Endothelial cell (in vitro differentiated cells): Measurements from ENCODE around the gene IL1RAP. TPM values are rescaled to one million over a fixed set of nuclear protein-coding genes. Genes with fewer than 3 reads are reported as not detected.

Experiments
- DNase-seq: peaks from one replicate; pipeline ENCODE4 v3.0.0; 2021; ENCODE audit warnings: low spot score
- H3K27ac Mint-ChIP-seq: one replicate; pipeline ENCODE4 v1.8.0; 2021; ENCODE audit warnings: mixed read lengths, inconsistent platforms; ENCODE audit not compliant: unreplicated experiment
- H3K27me3 Mint-ChIP-seq: one replicate; pipeline ENCODE4 v1.8.0; 2021; ENCODE audit warnings: mild to moderate bottlenecking, moderate library complexity, mixed read lengths, inconsistent platforms; ENCODE audit not compliant: unreplicated experiment
- H3K36me3 Mint-ChIP-seq: one replicate; pipeline ENCODE4 v1.8.0; 2021; ENCODE audit warnings: mild to moderate bottlenecking, low read depth, mixed read lengths, inconsistent platforms; ENCODE audit not compliant: unreplicated experiment
- H3K4me1 Mint-ChIP-seq: one replicate; pipeline ENCODE4 v1.8.0; 2021; ENCODE audit warnings: mild to moderate bottlenecking, mixed read lengths, inconsistent platforms; ENCODE audit not compliant: unreplicated experiment
- H3K4me3 Mint-ChIP-seq: one replicate; pipeline ENCODE4 v1.8.0; 2021; ENCODE audit warnings: mild to moderate bottlenecking, mixed read lengths, inconsistent platforms; ENCODE audit not compliant: unreplicated experiment
- H3K9me3 Mint-ChIP-seq: one replicate; pipeline ENCODE4 v1.8.0; 2021; ENCODE audit warnings: mixed read lengths, inconsistent platforms; ENCODE audit not compliant: unreplicated experiment
- total RNA-seq: library from RNA; stranded (reverse); fragmentation: NEBNext Ultra II Directional; extraction: Animal tissue kit (Norgen Biotek cat#: 25700); gene quantifications from one replicate; pipeline ENCODE4 v1.2.1, GENCODE V29; 2021; ENCODE audit not compliant: unreplicated experiment
- TF ChIP-seq, protein P1 (sequence below): fragments of 200-600 bp; sonication (generic); IDR thresholded peaks from one replicate; pipeline ENCODE4 v1.5.0; 2021; ENCODE audit warnings: antibody characterized with exemption; ENCODE audit not compliant: unreplicated experiment

Gene IL1RAP
- total RNA-seq, 1 donor from 2014 or later, result 7.7 TPM

DNA sequence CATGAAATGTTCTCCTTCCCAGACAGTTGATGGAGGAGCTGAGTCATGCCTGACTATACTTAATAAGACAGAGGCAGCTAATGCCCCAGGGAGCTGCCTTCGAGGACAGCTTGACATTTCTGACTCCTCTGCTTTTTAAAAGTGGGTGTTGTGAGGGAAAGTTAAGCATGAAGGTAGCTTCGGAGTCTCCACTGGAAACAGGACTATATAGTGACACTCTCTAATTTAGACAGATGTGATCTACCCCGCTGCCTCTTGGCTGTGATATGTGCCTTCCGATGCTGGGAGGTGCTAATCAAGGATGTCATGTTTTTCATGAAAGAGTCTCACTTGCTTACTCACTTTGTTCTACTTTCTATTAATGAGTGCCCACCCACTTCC, 72.7 kb downstream of the IL1RAP start:
- H3K4me1 Mint-ChIP-seq, result no peaks in the 10 kb centered on the region
- no peaks in the 10 kb centered on the region for H3K9me3 Mint-ChIP-seq
- TF ChIP-seq, protein P1, sequence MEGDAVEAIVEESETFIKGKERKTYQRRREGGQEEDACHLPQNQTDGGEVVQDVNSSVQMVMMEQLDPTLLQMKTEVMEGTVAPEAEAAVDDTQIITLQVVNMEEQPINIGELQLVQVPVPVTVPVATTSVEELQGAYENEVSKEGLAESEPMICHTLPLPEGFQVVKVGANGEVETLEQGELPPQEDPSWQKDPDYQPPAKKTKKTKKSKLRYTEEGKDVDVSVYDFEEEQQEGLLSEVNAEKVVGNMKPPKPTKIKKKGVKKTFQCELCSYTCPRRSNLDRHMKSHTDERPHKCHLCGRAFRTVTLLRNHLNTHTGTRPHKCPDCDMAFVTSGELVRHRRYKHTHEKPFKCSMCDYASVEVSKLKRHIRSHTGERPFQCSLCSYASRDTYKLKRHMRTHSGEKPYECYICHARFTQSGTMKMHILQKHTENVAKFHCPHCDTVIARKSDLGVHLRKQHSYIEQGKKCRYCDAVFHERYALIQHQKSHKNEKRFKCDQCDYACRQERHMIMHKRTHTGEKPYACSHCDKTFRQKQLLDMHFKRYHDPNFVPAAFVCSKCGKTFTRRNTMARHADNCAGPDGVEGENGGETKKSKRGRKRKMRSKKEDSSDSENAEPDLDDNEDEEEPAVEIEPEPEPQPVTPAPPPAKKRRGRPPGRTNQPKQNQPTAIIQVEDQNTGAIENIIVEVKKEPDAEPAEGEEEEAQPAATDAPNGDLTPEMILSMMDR, result no peak
- no peak overlapping the region for H3K27ac Mint-ChIP-seq
- H3K36me3 Mint-ChIP-seq, result no peaks in the 10 kb centered on the region
- no peak for DNase-seq
- H3K4me3 Mint-ChIP-seq, result no peak overlapping the region
- H3K27me3 Mint-ChIP-seq, result no peaks in the 10 kb centered on the region

DNA sequence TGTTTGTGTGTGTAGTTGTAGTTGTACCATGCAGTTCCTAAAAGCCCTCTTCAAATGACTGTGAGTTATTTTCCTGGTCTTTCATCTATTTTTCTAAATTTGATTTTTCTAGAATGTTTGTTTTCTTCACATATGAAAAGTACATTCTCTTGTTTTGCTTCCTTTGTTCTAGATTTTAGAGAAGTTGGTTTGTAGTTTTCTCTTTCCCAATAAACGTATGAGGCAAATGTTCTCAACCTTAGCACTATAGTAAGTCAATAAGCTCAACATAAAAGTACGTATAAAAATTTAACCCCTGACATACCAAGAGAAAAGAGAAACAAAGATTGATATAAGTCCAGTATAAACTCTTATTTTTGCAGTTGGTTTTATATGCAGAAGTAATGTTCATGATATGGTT, 74.7 kb downstream of the IL1RAP start:
- no peaks in the 10 kb centered on the region for H3K36me3 Mint-ChIP-seq
- TF ChIP-seq, protein P1, result no peak
- H3K4me1 Mint-ChIP-seq, result no peaks in the 10 kb centered on the region

DNA sequence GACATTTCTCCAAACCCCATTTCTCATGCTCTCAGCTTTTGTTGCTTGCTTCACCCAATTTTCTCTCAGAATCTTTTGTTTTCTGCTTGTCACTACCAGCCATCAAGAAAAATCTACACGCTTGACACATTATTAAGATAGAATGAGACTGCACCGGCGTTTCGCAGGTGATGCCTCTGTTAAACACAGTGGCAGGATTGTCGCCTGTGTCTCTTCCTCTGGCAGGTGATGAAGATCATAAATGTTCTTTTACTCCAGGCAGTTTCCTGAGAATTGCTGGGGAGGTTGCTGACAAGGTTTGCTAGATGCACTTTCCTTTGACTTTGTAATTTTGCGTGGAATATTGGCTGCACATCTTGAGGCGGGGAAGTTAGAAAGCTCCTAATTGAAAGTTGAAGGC, 75.4 kb downstream of the IL1RAP start:
- Mint-ChIP-seq H3K36me3 (no peaks in the 10 kb centered on the region), H3K4me1 (no peaks in the 10 kb centered on the region), H3K27ac (no peak overlapping the region), H3K27me3 (no peaks in the 10 kb centered on the region), H3K9me3 (no peaks in the 10 kb centered on the region), H3K4me3 (no peak overlapping the region)
- no peak for DNase-seq
- TF ChIP-seq, protein P1, result no peak

More for the DNA sequence above, 74.7 kb downstream of the IL1RAP start:
- no peak overlapping the region for H3K4me3 Mint-ChIP-seq
- H3K9me3 Mint-ChIP-seq, result no peaks in the 10 kb centered on the region
- no peak overlapping the region for H3K27ac Mint-ChIP-seq
- H3K27me3 Mint-ChIP-seq, result no peaks in the 10 kb centered on the region
- no peak for DNase-seq

- Mint-ChIP-seq H3K4me3 (no peak overlapping the region), H3K4me1 (no peaks in the 10 kb centered on the region), H3K27me3 (no peaks in the 10 kb centered on the region), H3K27ac (no peak overlapping the region), H3K36me3 (no peaks in the 10 kb centered on the region), H3K9me3 (no peaks in the 10 kb centered on the region)
- TF ChIP-seq, protein P1, result no peak
- no peak for DNase-seq
These were observed 77.2 kb downstream of the IL1RAP start for GRCh38 chr3:190591080-190591479.

- no peaks in the 10 kb centered on the region for H3K9me3 Mint-ChIP-seq
- H3K36me3 Mint-ChIP-seq, result no peaks in the 10 kb centered on the region
- no peaks in the 10 kb centered on the region for H3K27me3 Mint-ChIP-seq
- H3K4me1 Mint-ChIP-seq, result no peaks in the 10 kb centered on the region
- no peak for DNase-seq
- TF ChIP-seq, protein P1, result no peak
- no peak overlapping the region for H3K4me3 Mint-ChIP-seq
- no peak overlapping the region for H3K27ac Mint-ChIP-seq
These were observed 79.2 kb downstream of the IL1RAP start for GRCh38 chr3:190593075-190593474.
